Measurements from ENCODE around the gene MTMR12.

DNA sequence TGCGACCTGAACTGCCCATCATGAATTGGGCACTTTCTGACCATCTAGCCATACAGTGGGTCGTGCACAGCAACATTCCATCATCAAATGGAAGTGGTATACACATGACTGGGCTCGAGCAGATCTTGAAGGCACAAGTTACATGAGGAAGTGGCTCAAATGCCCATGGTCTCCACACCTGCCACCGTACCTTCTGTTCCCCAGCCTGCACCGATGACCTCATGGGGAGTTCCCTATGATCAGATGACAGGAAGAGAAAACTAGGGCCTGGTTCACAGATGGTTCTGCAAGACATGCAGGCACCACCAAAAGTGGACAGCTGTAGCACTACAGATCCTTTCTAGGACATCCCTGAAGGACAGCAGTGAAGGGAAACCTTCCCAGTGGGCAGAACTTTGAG, 21.8 kb downstream of the MTMR12 start:
- TF ChIP-seq, protein P1, sequence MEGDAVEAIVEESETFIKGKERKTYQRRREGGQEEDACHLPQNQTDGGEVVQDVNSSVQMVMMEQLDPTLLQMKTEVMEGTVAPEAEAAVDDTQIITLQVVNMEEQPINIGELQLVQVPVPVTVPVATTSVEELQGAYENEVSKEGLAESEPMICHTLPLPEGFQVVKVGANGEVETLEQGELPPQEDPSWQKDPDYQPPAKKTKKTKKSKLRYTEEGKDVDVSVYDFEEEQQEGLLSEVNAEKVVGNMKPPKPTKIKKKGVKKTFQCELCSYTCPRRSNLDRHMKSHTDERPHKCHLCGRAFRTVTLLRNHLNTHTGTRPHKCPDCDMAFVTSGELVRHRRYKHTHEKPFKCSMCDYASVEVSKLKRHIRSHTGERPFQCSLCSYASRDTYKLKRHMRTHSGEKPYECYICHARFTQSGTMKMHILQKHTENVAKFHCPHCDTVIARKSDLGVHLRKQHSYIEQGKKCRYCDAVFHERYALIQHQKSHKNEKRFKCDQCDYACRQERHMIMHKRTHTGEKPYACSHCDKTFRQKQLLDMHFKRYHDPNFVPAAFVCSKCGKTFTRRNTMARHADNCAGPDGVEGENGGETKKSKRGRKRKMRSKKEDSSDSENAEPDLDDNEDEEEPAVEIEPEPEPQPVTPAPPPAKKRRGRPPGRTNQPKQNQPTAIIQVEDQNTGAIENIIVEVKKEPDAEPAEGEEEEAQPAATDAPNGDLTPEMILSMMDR (IDR thresholded peaks at IDR 0.05), result no peak
- TF ChIP-seq EZH2 (IDR thresholded peaks at IDR 0.05; ENCODE audit: borderline replicate concordance, insufficient read depth, low read depth, low read length, poor library complexity, severe bottlenecking), result no peak
